SU-DHL-6 (cell line): ENCODE measurements around the gene AK9.
"Not testable (repeated sequence)": the region's sequence is repeated elsewhere in the genome, so short reads cannot be mapped to it uniquely, and the experiment has no call there.

ENCODE experiments used
- H2AFZ ChIP-seq: fragments of 200-600 bp; sonication (generic); 2 replicates; pipeline ENCODE4 v1.6.1; 2014; ENCODE audit warnings: low read depth, mild to moderate bottlenecking, moderate library complexity, mixed read lengths, antibody characterized with exemption, low read length; ENCODE audit not compliant: severe bottlenecking
- H3F3A ChIP-seq: fragments of 200-600 bp; shearing (Covaris generic); 2 replicates; pipeline ENCODE4 v1.6.0; 2016; ENCODE audit warnings: antibody characterized with exemption, mild to moderate bottlenecking; ENCODE audit not compliant: insufficient read depth
- H3K27ac ChIP-seq: fragments of 200-600 bp; sonication (generic); 2 replicates; pipeline ENCODE4 v1.5.1; 2016; ENCODE audit warnings: low read depth, mild to moderate bottlenecking, low read length, moderate library complexity, mixed read lengths
- H3K27me3 ChIP-seq: fragments of 200-600 bp; sonication (generic), shearing (Covaris generic); 2 replicates; pipeline ENCODE4 v1.6.0; 2014; ENCODE audit warnings: mild to moderate bottlenecking, low read length
- H3K36me3 ChIP-seq: fragments of 200-600 bp; sonication (generic); 2 replicates; pipeline ENCODE4 v1.6.1; 2014; ENCODE audit warnings: mild to moderate bottlenecking, low read length, mixed read lengths
- H3K4me2 ChIP-seq: fragments of 300-600, 200-600 bp; shearing (Covaris generic), sonication (generic); 2 replicates; pipeline ENCODE4 v1.6.0; 2014; ENCODE audit warnings: low read length, low read depth, mild to moderate bottlenecking; ENCODE audit not compliant: poor library complexity, severe bottlenecking
- H3K4me3 ChIP-seq: fragments of 200-600 bp; sonication (generic); 2 replicates; pipeline ENCODE4 v1.5.1; 2014; ENCODE audit warnings: antibody characterized with exemption, low read length, mild to moderate bottlenecking, mixed read lengths; ENCODE audit not compliant: insufficient read depth, poor library complexity, severe bottlenecking
- H3K79me2 ChIP-seq: fragments of 200-600 bp; sonication (generic); 2 replicates; pipeline ENCODE4 v1.6.1; 2014; ENCODE audit warnings: mild to moderate bottlenecking, low read length, moderate library complexity; ENCODE audit not compliant: insufficient read depth
- H3K9ac ChIP-seq: fragments of 200-600 bp; sonication (generic); 2 replicates; pipeline ENCODE4 v1.7.0; 2014; ENCODE audit warnings: mild to moderate bottlenecking, low read length
- H3K9me2 ChIP-seq: fragments of 200-600 bp; sonication (generic); replicated peaks from 2 replicates; pipeline ENCODE4 v1.6.1; 2014; ENCODE audit warnings: low read length; ENCODE audit not compliant: insufficient read depth
- H3K9me3 ChIP-seq: fragments of 200-600 bp; sonication (generic); 2 replicates; pipeline ENCODE4 v1.6.1; 2014; ENCODE audit warnings: low read length, mixed read lengths; ENCODE audit not compliant: insufficient read depth
- H4K20me1 ChIP-seq: fragments of 200-600 bp; sonication (generic); 2 replicates; pipeline ENCODE4 v1.6.1; 2014; ENCODE audit warnings: low read depth, mild to moderate bottlenecking, antibody characterized with exemption, low read length, moderate library complexity, mixed read lengths
- EZH2phosphoT487 ChIP-seq: fragments of 200-600 bp; sonication (generic), shearing (Covaris generic); conservative IDR thresholded peaks from 2 replicates; pipeline ENCODE4 v1.6.1; 2018; ENCODE audit warnings: mild to moderate bottlenecking, antibody characterized with exemption, low read length, moderate library complexity, mixed read lengths
- TF ChIP-seq, protein P1 (sequence below): fragments of 200-600 bp; sonication (generic); IDR thresholded peaks from one replicate; pipeline ENCODE4 v1.5.1; 2017; ENCODE audit warnings: antibody characterized with exemption, mild to moderate bottlenecking, low read length, moderate library complexity; ENCODE audit not compliant: insufficient read depth, poor library complexity, severe bottlenecking

The AK9 gene

DNA sequence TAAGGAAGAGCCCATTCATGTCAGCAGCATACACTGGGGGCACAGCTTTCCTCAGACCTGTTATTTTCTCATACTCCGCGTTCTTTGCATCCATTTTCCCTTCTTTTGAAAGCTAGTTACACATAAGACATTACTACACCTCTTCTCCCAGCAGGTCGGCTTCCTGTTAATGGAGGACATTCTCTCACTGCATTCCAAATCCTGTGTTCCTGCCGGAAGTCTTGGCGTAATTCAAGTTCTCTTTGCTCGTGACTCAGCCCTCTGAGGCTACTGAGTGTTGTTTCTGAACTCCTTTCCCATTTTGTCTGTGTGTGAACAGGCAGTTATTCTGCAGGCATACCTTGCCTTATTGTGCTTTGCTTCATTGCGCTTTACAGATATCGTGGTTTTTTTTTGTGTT is 110.5 kb downstream of the AK9 start:
- Histone ChIP-seq H2AFZ (no peak overlapping the region), H3K27ac (no peak overlapping the region)

DNA sequence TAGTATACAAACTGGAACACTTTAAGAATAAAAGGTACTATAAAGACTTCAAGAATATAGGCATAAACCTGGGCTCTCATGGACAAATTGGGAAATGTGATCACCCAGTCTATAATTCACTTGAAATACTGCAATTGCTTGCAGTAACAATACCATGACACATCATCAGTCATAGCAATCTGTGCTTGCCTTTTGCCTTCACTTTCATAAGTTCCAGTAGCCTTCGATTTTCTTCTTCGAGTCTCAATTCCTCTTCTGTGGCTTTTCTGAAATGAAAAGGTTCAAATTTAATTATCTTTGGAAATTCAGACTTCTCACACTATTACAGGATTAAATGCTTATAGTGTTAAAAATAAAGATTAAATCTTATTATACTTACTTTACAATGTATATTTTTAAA is 111.6 kb downstream of the AK9 start:
- H3F3A ChIP-seq = no peaks in the 10 kb centered on the region
- no peaks in the 10 kb centered on the region for H3K9me3 ChIP-seq
- H3K27me3 ChIP-seq = no peaks in the 10 kb centered on the region
- no peak overlapping the region for H2AFZ ChIP-seq
- no peaks in the 10 kb centered on the region for H4K20me1 ChIP-seq
- no peak overlapping the region for H3K9ac ChIP-seq
- H3K4me3 ChIP-seq = no peak overlapping the region
- H3K36me3 ChIP-seq = no peaks in the 10 kb centered on the region
- no peak for TF ChIP-seq EZH2phosphoT487
- TF ChIP-seq, protein P1, sequence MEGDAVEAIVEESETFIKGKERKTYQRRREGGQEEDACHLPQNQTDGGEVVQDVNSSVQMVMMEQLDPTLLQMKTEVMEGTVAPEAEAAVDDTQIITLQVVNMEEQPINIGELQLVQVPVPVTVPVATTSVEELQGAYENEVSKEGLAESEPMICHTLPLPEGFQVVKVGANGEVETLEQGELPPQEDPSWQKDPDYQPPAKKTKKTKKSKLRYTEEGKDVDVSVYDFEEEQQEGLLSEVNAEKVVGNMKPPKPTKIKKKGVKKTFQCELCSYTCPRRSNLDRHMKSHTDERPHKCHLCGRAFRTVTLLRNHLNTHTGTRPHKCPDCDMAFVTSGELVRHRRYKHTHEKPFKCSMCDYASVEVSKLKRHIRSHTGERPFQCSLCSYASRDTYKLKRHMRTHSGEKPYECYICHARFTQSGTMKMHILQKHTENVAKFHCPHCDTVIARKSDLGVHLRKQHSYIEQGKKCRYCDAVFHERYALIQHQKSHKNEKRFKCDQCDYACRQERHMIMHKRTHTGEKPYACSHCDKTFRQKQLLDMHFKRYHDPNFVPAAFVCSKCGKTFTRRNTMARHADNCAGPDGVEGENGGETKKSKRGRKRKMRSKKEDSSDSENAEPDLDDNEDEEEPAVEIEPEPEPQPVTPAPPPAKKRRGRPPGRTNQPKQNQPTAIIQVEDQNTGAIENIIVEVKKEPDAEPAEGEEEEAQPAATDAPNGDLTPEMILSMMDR = no peak
- H3K79me2 ChIP-seq = no peaks in the 10 kb centered on the region
- no peak overlapping the region for H3K4me2 ChIP-seq
- H3K9me2 ChIP-seq = no peaks in the 10 kb centered on the region
- no peak overlapping the region for H3K27ac ChIP-seq

More for the DNA sequence above, 110.5 kb downstream of the AK9 start:
- TF ChIP-seq EZH2phosphoT487 = no peak
- TF ChIP-seq, protein P1 = no peak
- no peak overlapping the region for H3K9ac ChIP-seq
- no peaks in the 10 kb centered on the region for H3K27me3 ChIP-seq
- H3K9me3 ChIP-seq = no peaks in the 10 kb centered on the region
- H3K4me2 ChIP-seq = no peak overlapping the region
- no peaks in the 10 kb centered on the region for H3K36me3 ChIP-seq
- H3F3A ChIP-seq = no peaks in the 10 kb centered on the region
- no peaks in the 10 kb centered on the region for H3K79me2 ChIP-seq
- no peak overlapping the region for H3K4me3 ChIP-seq
- H4K20me1 ChIP-seq = no peaks in the 10 kb centered on the region
- H3K9me2 ChIP-seq = no peaks in the 10 kb centered on the region

DNA sequence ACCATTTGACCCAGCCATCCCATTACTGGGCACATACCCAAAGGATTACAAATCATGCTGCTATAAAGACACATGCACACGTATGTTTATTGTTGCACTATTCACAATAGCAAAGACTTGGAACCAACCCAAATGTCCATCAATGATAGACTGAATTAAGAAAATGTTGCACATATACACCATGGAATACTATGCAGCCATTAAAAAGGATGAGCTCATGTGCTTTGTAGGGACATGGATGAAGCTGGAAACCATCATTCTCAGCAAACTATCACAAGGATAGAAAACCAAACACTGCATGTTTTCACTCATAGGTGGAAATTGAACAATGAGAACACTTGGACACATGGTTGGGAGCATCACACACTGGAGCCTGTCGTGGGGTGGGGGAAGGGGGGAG is 121.1 kb downstream of the AK9 start:
- not testable (repeated sequence) for H3K9me3 ChIP-seq, H3K4me3 ChIP-seq, H3K4me2 ChIP-seq, H4K20me1 ChIP-seq, H3K27me3 ChIP-seq, H3K36me3 ChIP-seq, H2AFZ ChIP-seq, H3K79me2 ChIP-seq, H3K27ac ChIP-seq, H3F3A ChIP-seq, H3K9me2 ChIP-seq, H3K9ac ChIP-seq

DNA sequence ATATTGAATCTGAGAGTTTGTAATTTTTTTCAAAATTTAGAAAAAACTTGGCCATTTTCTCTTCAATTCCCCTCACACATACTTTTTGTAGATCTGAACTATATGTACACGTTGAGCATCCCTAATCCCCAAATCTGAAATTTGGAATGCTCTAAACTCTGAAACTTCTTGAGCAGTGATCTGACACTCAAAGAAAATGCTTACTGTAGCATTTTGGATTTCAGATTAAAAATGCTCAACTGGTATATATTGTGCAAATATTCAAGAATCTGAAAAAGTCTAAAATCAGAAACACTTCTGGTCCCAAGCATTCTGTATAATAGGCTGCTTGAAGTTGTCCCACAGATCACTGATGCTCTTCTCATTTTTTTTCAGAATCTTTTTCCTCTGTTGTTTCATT is 129.2 kb downstream of the AK9 start:
- Histone ChIP-seq H3K9me2 (0 out of 2 replicates have a peak, but pooled peaks cover 3% of the 10 kb centered on the region), H3K9me3 (no peaks in the 10 kb centered on the region), H4K20me1 (no peaks in the 10 kb centered on the region), H3K27ac (no peak overlapping the region), H3K27me3 (no peaks in the 10 kb centered on the region), H3K9ac (no peak overlapping the region), H3K36me3 (no peaks in the 10 kb centered on the region), H3F3A (no peaks in the 10 kb centered on the region), H3K4me3 (no peak overlapping the region), H2AFZ (no peak overlapping the region), H3K79me2 (no peaks in the 10 kb centered on the region), H3K4me2 (no peak overlapping the region)
- no peak for TF ChIP-seq EZH2phosphoT487
- TF ChIP-seq, protein P1 = no peak
